GM12878 (cell line): ENCODE measurements around the gene TYK2. TPM values are rescaled to one million over a fixed set of nuclear protein-coding genes. Genes with fewer than 3 reads are reported as not detected.

Experiments used
- CBFB ChIP-seq: IDR thresholded peaks from 2 replicates; pipeline ENCODE4 v1.6.1; 2016; ENCODE audit warnings: antibody characterized with exemption, low read depth
- CUX1 ChIP-seq: IDR thresholded peaks from 2 replicates; pipeline ENCODE4 v1.6.1; 2012; ENCODE audit warnings: improper control_type of control experiment, low read depth, low read length; ENCODE audit not compliant: insufficient replicate concordance
- ESRRA ChIP-seq: IDR thresholded peaks from 2 replicates; pipeline ENCODE4 v1.6.1; 2012; ENCODE audit warnings: mild to moderate bottlenecking, low read length, improper control_type of control experiment
- EZH2 ChIP-seq: IDR thresholded peaks from 2 replicates; pipeline ENCODE4 v1.6.1; 2012; ENCODE audit warnings: low read depth, mild to moderate bottlenecking, control low read depth, inconsistent platforms, low read length, borderline replicate concordance; ENCODE audit not compliant: control insufficient read depth
- MXI1 ChIP-seq: fragments of 150-350 bp; IDR thresholded peaks from 2 replicates; pipeline ENCODE4 v1.6.1; 2011; ENCODE audit warnings: low read depth, mild to moderate bottlenecking, inconsistent platforms, low read length, improper control_type of control experiment
- NFYA ChIP-seq: IDR thresholded peaks from 2 replicates; pipeline ENCODE4 v1.6.1; 2011; ENCODE audit warnings: low read depth, mild to moderate bottlenecking, low read length, improper control_type of control experiment, borderline replicate concordance
- NFYB ChIP-seq: IDR thresholded peaks from 2 replicates; pipeline ENCODE4 v1.6.1; 2011; ENCODE audit warnings: low read depth, mild to moderate bottlenecking, low read length, improper control_type of control experiment, moderate library complexity; ENCODE audit not compliant: insufficient read depth
- NR2C1 ChIP-seq: fragments of 450-650 bp; IDR thresholded peaks from 2 replicates; pipeline ENCODE4 v1.6.1; 2017; ENCODE audit warnings: antibody characterized with exemption, mild to moderate bottlenecking, moderate library complexity
- PAX5 ChIP-seq: IDR thresholded peaks from 2 replicates; pipeline ENCODE4 v1.6.1; 2011; ENCODE audit warnings: low read depth, low read length, borderline replicate concordance
- RAD51 ChIP-seq: fragments of 450-650 bp; IDR thresholded peaks from 2 replicates; pipeline ENCODE4 v1.6.1; 2016; ENCODE audit warnings: moderate library complexity, mild to moderate bottlenecking, inconsistent platforms
- RB1 ChIP-seq: fragments of 450-650 bp; formaldehyde crosslinking; IDR thresholded peaks from 2 replicates; pipeline ENCODE4 v1.6.1; 2017; ENCODE audit warnings: mild to moderate bottlenecking, borderline replicate concordance
- SMC3 ChIP-seq: IDR thresholded peaks from 2 replicates; pipeline ENCODE4 v1.6.1; 2011; ENCODE audit warnings: low read length, improper control_type of control experiment, borderline replicate concordance
- STAT3 ChIP-seq: IDR thresholded peaks from 2 replicates; pipeline ENCODE4 v1.6.1; 2011; ENCODE audit warnings: low read depth, low read length, improper control_type of control experiment
- TAF1 ChIP-seq: IDR thresholded peaks from 2 replicates; pipeline ENCODE4 v1.6.1; 2011; ENCODE audit warnings: mild to moderate bottlenecking, low read depth, low read length, borderline replicate concordance
- TCF12 ChIP-seq: IDR thresholded peaks from 2 replicates; pipeline ENCODE4 v1.6.1; 2011; ENCODE audit warnings: low read depth, mild to moderate bottlenecking, low read length
- USF1 ChIP-seq: IDR thresholded peaks from 2 replicates; pipeline ENCODE4 v1.6.1; 2011; ENCODE audit warnings: borderline replicate concordance, low read depth, mild to moderate bottlenecking, moderate library complexity, mixed read lengths, low read length; ENCODE audit not compliant: insufficient read depth; ENCODE audit errors: extremely low read length
- ZBTB11 ChIP-seq: fragments of 450-650 bp; formaldehyde crosslinking; IDR thresholded peaks from 2 replicates; pipeline ENCODE4 v1.5.0; 2022; ENCODE audit warnings: mild to moderate bottlenecking, missing genetic modification characterization
- ZBTB33 ChIP-seq: fragments of 450-650 bp; IDR thresholded peaks from 2 replicates; pipeline ENCODE4 v1.6.1; 2017; ENCODE audit warnings: mild to moderate bottlenecking
- polyA plus RNA-seq, 11 experiments: library from polyadenylated mRNA; depleted of rRNA in 4 of 11; unstranded in 6 of 11; stranded (reverse) in 5 of 11; fragments of >200 nt; fragmentation: Nextera tagmentation in 4 of 11; fragmentation: Illumina TruSeq in 1 of 11; extraction: Ambion mirVana in 4 of 11; extraction: Trizol in 1 of 11; gene quantifications; 1 replicate in 1 of 11; 2 replicates in 10 of 11; pipeline versions ENCODE4 v1.2.1 to v1.2.3, GENCODE V29; 2011 to 2016; ENCODE audit warnings: inconsistent platforms in 2 of 11, missing spikeins in 2 of 11, low read depth in 1 of 11
- total RNA-seq, 4 experiments: library from RNA; depleted of rRNA in 3 of 4; stranded (reverse); fragments of >200 nt in 3 of 4; fragmentation: Illumina TruSeq in 1 of 4; extraction: Trizol in 1 of 4; gene quantifications; 2 replicates each; pipeline versions ENCODE4 v1.2.1 to v1.2.3, GENCODE V29; 2013 to 2021

TYK2 gene
- total and polyA plus RNA-seq, 10 of the 15 experiments (the other 5 are each of a cell fraction or from before 2014, with no cell fraction given), result 36.4 to 364 (median 179) TPM

GRCh38 chr19:10412257-10412977 is 32.0 kb upstream of the TYK2 start (continued):
- TF ChIP-seq MXI1 (no peak; the same call in 1 of the 2 replicates), ESRRA (no peak), SMC3 (no peak), NFYA (no peak), USF1 (no peak), PAX5 (peak; percentile 14; the same call in 1 of the 2 replicates), NR2C1 (no peak), EZH2 (no peak), TCF12 (peak; percentile 88), TAF1 (peak; percentile 40; the same call in 1 of the 2 replicates), ZBTB33 (no peak), NFYB (no peak), ZBTB11 (CRISPR knock-in tag) (no peak), RAD51 (peak; percentile 21; the same call in 1 of the 2 replicates), RB1 (no peak), CUX1 (no peak), CBFB (peak; percentile 59; the same call in 1 of the 2 replicates), STAT3 (peak; percentile 59; the same call in 1 of the 2 replicates)
